Fibroblast of the aortic adventitia (primary cell): ENCODE measurements around the gene IVNS1ABP. TPM values are rescaled to one million over a fixed set of nuclear protein-coding genes. Genes with fewer than 3 reads are reported as not detected.

Source experiments
- DNase-seq: peaks from one replicate; pipeline ENCODE4 v3.0.0-alpha.2; 2010; ENCODE audit warnings: low read depth
- H3K4me3 ChIP-seq: 2 replicates; pipeline ENCODE4 v1.5.1; 2011; ENCODE audit warnings: low read depth, mild to moderate bottlenecking, control low read depth, low read length, moderate library complexity
- CTCF ChIP-seq: IDR thresholded peaks from 2 replicates; pipeline ENCODE4 v1.5.1; 2011; ENCODE audit warnings: mild to moderate bottlenecking, low read length, control low read depth, inconsistent platforms; ENCODE audit not compliant: insufficient read depth
- total RNA-seq: library from RNA; depleted of rRNA; stranded (reverse); fragments of >200 nt; gene quantifications from 2 replicates; pipeline ENCODE4 v1.2.3, GENCODE V29; 2012; ENCODE audit warnings: low replicate concordance

The IVNS1ABP gene
- total RNA-seq, 1 donor: 49.3 TPM

- no peak overlapping the region for H3K4me3 ChIP-seq
- no peak for DNase-seq
- no peak for TF ChIP-seq CTCF
These were observed 45.1 kb downstream of the IVNS1ABP start for GRCh38 chr1:185271921-185272320.

- no peak for TF ChIP-seq CTCF
- H3K4me3 ChIP-seq: no peak overlapping the region
- DNase-seq: no peak
These were observed 48.7 kb downstream of the IVNS1ABP start for GRCh38 chr1:185268352-185268751.

- DNase-seq: no peak
- TF ChIP-seq CTCF: no peak
These were observed 49.3 kb downstream of the IVNS1ABP start for GRCh38 chr1:185267701-185268100.

DNA sequence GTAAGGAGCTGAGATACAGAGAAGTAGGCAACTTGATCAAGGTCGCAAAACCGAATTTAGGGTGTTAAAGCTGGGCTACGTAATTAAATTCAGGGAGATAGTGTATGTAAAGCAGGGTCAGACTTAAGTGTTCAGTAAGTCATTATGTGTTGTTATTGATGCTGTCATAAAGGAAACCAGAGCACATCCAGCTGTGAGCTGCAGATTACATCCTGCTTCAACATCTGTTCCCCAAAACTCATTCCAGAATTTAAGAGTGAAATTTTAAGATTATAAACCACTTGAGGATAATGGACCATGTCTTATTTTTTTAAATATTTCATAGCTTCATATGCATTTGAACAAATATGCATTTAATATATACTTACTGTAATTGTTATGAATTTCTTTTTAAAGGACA, 49.7 kb downstream of the IVNS1ABP start:
- TF ChIP-seq CTCF: no peak
- no peak overlapping the region for H3K4me3 ChIP-seq
- no peak for DNase-seq

More at GRCh38 chr1:185267701-185268100, 49.3 kb downstream of the IVNS1ABP start:
- H3K4me3 ChIP-seq: no peak overlapping the region

DNA sequence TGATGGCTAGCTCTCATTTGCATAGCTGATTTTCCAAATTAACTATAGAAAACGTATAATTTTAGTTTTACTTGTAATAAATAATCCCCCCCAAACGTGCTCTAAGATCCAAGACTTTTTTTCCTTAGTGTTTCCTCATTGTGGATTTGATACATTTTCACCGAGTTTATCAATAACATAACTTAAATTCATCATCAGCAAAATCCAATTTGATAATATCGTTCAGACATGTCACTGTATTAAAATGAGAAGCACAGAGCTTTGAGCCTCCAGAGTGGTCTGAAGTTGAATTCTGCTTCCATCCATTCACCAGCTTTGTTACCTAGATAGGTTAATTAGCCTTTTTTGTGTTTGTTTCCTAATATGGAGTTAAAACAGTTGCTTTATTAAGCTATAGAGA, 51.7 kb downstream of the IVNS1ABP start:
- DNase-seq: no peak
- TF ChIP-seq CTCF: no peak
- H3K4me3 ChIP-seq: no peak overlapping the region

- no peak overlapping the region for H3K4me3 ChIP-seq
- no peak for DNase-seq
- TF ChIP-seq CTCF: no peak
These were observed 53.3 kb downstream of the IVNS1ABP start for GRCh38 chr1:185263780-185264179.

DNA sequence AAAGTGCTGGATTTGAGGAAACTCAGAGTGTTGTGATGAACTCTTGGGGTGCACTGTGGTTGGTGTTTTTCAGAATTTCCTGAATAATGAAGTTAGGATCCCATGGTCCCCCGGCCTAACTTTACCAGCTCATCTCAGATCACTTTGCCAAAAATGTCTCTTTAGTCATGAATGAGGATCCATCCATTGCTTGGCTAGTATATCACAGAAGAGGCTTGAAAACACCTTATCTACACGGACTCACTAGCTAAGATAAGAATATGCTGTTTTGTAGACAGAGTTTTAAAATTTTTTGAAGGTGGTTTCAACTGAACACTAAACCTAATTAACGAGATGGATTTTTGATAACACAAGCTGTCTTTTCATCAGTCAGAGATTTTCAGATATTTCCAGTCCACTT, 53.8 kb downstream of the IVNS1ABP start:
- no peak for DNase-seq
- no peak for TF ChIP-seq CTCF
- H3K4me3 ChIP-seq: no peak overlapping the region
